D721Med (cell line): ENCODE measurements around the gene GSDMA.
"Not testable (repeated sequence)": the region's sequence is repeated elsewhere in the genome, so short reads cannot be mapped to it uniquely, and the experiment has no call there.

ENCODE experiments used
- DNase-seq: peaks from one replicate; pipeline ENCODE4 v3.0.0; 2011; ENCODE audit warnings: low spot score; ENCODE audit not compliant: insufficient read length
- FAIRE-seq: peaks from 2 replicates; lab custom pipeline; 2011; peaks lifted over from hg19 to GRCh38; lab: Jason Lieb, UNC
- CTCF ChIP-seq: IDR thresholded peaks from 2 replicates; pipeline ENCODE4 v1.5.1; 2012; ENCODE audit warnings: mild to moderate bottlenecking, control low read depth; ENCODE audit not compliant: insufficient read depth; ENCODE audit errors: missing control alignments

Gene GSDMA

GRCh38 chr17:39939588-39940419 lies 23.0 kb upstream of the GSDMA start:
- TF ChIP-seq CTCF, result no peak
- no peak for FAIRE-seq
- no peak for DNase-seq

- FAIRE-seq (no peak), DNase-seq (no peak)
- TF ChIP-seq CTCF, result no peak
Observed at GRCh38 chr17:39943702-39944392, 19.0 kb upstream of the GSDMA start.

GRCh38 chr17:39944393-39944711 lies 18.5 kb upstream of the GSDMA start:
- no peak for TF ChIP-seq CTCF
- DNase-seq, result no peak
- FAIRE-seq, result no peak

- DNase-seq (no peak), FAIRE-seq (no peak)
- no peak for TF ChIP-seq CTCF
Observed at GRCh38 chr17:39946551-39947330, 16.1 kb upstream of the GSDMA start.

GRCh38 chr17:39948489-39948828 lies 14.3 kb upstream of the GSDMA start:
- FAIRE-seq, DNase-seq: not testable (repeated sequence)

- no peak for TF ChIP-seq CTCF
- DNase-seq (no peak), FAIRE-seq (no peak)
Observed at GRCh38 chr17:39949028-39949427, 13.8 kb upstream of the GSDMA start.

GRCh38 chr17:39950871-39951348 lies 11.9 kb upstream of the GSDMA start:
- DNase-seq (no peak), FAIRE-seq (no peak)
- TF ChIP-seq CTCF, result no peak
